GM13977 (cell line): ENCODE results near the gene PARP1.
"Not testable (repeated sequence)": the region's sequence is repeated elsewhere in the genome, so short reads cannot be mapped to it uniquely, and the experiment has no call there.

ENCODE experiments used
- DNase-seq: peaks from one replicate; pipeline ENCODE4 v3.0.0; 2012; ENCODE audit warnings: low spot score
- in situ Hi-C: fragments of 300-500 bp; cut with MboI; formaldehyde crosslinking; loops from one replicate; pipeline ENCODE4 v1.12.0; 2022; ENCODE audit warnings: low sequenced_read_pairs, low pct_unique_long_range_greater_than_20kb, mixed read lengths, inconsistent platforms; ENCODE audit not compliant: unreplicated experiment
- TF ChIP-seq, protein P1 (sequence below): IDR thresholded peaks from 2 replicates; pipeline ENCODE4 v1.5.1; 2012; ENCODE audit warnings: mild to moderate bottlenecking, control low read depth; ENCODE audit not compliant: insufficient read depth; ENCODE audit errors: extremely low read depth, missing control alignments

PARP1 gene

GRCh38 chr1:226350519-226350865 lies 57.4 kb downstream of the PARP1 start:
- DNase-seq: no peak
- in situ Hi-C loops: no loop called here
- TF ChIP-seq, protein P1, sequence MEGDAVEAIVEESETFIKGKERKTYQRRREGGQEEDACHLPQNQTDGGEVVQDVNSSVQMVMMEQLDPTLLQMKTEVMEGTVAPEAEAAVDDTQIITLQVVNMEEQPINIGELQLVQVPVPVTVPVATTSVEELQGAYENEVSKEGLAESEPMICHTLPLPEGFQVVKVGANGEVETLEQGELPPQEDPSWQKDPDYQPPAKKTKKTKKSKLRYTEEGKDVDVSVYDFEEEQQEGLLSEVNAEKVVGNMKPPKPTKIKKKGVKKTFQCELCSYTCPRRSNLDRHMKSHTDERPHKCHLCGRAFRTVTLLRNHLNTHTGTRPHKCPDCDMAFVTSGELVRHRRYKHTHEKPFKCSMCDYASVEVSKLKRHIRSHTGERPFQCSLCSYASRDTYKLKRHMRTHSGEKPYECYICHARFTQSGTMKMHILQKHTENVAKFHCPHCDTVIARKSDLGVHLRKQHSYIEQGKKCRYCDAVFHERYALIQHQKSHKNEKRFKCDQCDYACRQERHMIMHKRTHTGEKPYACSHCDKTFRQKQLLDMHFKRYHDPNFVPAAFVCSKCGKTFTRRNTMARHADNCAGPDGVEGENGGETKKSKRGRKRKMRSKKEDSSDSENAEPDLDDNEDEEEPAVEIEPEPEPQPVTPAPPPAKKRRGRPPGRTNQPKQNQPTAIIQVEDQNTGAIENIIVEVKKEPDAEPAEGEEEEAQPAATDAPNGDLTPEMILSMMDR: no peak

GRCh38 chr1:226349801-226350518 lies 57.9 kb downstream of the PARP1 start:
- DNase-seq: peak; percentile 46
- in situ Hi-C loops: no loop called here
- TF ChIP-seq, protein P1: no peak

GRCh38 chr1:226349081-226349480 lies 58.8 kb downstream of the PARP1 start:
- DNase-seq: no peak
- TF ChIP-seq, protein P1: no peak
- in situ Hi-C loops: no loop called here

DNA sequence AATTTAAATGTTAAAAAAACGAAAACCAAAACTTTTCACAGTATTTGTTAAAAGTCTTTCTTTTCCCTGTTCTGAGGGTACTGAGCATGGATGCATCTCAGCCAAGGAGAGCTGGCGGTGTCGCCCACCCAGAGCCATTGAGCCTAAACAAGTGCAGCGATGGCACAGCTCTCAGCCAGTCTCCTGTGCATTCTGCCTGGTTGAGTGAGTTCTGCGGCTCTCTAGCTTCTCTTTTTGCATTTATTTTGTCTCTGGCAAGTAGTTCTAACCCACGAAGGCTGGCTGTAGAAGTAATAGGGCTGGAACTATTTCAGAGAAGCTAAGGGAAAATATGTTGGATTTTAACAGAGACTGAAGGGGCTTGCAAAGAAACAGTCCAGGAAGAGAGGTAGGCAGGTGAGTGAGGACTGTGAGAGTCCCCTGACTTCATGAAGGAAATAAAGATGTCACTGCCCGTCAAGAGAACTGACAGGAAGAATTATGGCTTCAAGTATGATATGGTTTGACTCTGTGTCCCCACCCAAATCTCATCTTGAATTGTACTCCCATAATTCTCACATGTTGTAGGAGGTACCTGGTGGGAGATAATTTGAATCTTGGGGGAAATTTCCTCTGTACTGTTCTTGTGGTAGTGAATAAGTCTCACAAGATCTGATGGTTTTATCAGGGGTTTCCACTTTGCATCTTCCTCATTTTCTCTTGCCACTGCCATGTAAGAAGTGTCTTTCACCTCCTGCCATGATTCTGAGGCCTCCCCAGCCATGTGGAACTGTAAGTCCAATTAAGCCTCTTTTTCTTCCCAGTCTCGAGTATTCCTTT lies 63.2 kb downstream of the PARP1 start:
- in situ Hi-C loops: no loop called here
- TF ChIP-seq, protein P1: no peak
- no peak for DNase-seq

DNA sequence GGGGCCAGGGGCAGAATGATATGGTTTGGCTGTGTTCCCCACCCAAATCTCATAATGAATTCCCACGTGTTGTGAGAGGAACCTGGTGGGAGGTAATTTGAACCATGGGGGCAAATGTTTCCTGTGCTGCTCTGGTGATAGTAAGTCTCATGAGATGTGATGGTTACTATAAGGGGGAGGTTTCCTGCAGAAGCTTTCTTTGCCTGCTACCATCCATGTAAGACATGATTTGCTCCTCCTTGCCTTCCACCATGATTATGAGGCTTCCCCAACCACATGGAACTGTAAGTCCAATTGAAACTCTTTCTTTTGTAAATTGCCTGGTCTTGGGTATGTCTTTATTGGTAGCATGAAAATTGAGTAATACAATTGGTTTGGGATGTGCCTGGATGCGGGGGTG lies 65.2 kb downstream of the PARP1 start:
- no peak for DNase-seq
- TF ChIP-seq, protein P1: no peak
- in situ Hi-C loops: no loop called here

DNA sequence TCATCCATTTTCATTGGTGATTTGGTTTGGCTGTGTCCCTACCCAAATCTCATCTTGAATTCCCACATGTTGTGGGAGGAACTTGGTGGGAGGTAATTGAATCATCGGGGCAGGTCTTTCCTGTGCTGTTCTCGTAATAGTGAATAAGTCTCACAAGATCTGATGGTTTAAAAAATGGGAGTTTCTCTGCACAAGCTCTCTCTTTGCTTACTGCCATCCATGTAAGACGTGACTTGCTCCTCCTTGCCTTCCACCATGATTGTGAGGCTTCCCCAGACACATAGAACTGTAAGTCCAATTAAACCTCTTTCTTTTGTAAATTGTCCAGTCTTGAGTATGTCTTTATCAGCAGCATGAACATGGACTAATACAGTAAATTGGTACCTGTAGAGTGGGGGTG lies 67.8 kb downstream of the PARP1 start:
- DNase-seq, in situ Hi-C loops: not testable (repeated sequence)

DNA sequence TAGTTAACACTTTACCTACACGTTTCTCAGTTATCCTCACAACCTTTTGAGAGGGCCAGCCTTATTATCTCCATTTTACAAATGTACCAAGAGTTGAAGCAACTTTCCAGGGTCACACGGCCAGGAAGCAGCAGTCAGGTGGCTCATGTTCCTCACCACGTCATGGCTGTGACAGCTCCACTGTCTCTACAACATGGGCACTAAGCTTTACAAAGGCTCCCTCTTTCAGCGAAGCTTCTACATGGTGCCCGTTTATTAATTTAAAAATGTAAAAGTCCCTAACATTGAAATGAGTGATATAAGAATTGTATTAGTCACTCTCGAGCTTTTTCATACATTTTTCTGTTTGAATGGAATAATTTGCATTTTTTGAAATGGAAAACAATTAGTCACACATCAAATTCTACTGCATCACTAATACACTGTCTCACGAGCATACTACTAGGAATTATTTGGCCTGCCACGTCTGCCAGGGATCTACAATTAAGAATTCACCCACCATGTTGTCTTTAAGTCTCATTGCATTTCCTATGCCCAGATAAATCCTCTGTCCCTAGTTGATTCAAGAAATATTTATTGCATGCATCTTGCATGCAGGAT lies 70.5 kb downstream of the PARP1 start:
- TF ChIP-seq, protein P1: no peak
- no peak for DNase-seq
- in situ Hi-C loops: loop anchor here (10.0 kb wide), 1 partner anchor 203 kb away; no protein-coding TSS in a partner anchor
